GM18867 (cell line): Measurements from ENCODE around the gene JUN.
"Not testable (repeated sequence)": the region's sequence is repeated elsewhere in the genome, so short reads cannot be mapped to it uniquely, and the experiment has no call there.

Experiments
- ATAC-seq: cut with Tn5 transposase; IDR thresholded peaks from one replicate; pipeline ENCODE4 v1.9.1; 2021; ENCODE audit warnings: mild to moderate bottlenecking, moderate library complexity; ENCODE audit not compliant: unreplicated experiment

Gene JUN

DNA sequence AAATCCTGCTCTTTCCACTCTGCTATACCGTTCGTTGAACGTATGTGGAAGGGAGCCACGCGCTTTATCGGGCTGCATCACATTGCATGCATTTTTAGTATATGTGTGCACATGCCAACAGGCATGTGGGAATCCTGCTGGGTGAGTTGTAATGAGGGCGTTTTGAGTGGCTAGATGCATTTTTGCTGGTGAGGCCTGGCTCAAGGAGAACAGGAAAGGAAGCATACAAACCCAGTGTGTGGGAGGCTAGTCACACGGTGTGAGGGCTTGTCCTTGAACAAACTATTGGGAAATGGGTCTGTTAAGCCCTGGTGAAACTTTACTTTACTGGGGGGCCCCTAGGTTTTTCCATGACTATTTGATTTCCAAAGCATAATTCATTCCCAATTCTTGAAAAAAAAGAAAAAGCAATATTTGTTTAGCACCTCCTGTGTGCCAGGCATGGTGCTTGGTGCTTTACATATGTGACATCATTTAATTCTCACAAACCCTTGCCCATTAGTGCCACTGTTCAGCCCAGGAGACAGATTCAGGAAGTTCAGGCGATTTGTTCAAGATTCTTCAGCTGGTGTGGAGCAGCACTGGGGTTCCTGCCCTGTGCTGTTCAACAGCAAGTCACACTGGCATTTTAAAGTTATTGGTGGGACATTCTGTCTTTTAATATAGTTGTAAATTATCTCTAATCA lies 25.6 kb upstream of the JUN start:
- ATAC-seq: no peak

DNA sequence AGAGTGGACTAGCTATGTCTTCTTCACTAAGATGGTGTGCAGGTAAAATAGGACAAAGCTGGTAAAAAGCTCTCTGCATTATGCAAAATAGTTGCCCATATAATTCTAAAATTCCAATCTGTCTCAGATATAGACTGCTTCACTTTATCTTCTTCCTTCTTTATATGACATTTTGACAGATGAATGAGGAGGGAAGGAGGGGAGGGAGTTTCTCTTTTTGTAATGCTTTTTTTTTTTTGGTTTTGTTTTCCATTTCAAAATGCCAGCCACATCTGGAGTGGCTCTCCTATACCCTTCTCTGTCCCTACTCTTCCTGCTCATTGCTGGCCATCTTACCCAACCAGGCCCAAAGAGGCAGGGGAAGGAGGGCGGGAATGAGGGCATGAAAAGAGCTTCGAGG lies 24.2 kb upstream of the JUN start:
- no peak for ATAC-seq

DNA sequence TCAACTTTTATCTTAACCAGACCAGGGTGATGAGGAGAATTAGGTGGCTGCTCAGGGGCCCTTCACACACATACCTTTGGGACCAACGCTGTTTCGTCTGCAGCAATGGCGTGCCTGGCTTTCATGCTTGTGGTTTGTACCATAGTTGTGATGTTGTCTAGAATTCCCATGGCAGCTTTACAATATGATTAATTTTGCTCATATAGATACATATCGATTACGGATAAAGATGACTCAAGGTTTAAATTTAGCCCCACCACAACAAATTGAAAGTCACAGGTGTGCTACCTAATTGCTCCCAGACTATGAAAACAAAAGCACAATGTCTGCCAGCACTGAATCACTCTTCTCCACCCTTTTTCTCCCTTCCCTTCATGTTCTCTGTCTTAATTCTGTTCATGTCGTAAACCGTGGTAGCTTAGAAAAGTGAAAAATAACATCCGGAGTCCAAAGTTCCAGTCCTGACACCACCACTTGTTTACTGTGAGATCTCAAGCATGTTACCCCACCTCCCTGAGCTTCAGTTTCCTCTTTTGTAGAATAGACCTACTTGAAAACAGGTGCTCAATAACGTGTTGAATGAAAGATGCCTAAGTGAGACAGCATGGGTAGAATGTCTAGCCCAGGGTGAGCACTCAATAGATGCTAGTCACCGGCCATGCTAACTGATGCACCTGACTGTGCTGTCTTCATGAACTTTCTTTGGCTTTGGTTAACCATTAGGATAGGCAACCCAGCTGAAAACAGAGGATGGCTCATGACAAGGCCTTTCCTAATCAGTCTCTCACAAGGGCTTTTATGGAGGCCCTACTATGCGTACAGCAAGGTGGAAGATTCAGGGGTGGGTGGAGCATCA lies 22.1 kb upstream of the JUN start:
- ATAC-seq: peak; percentile 77

DNA sequence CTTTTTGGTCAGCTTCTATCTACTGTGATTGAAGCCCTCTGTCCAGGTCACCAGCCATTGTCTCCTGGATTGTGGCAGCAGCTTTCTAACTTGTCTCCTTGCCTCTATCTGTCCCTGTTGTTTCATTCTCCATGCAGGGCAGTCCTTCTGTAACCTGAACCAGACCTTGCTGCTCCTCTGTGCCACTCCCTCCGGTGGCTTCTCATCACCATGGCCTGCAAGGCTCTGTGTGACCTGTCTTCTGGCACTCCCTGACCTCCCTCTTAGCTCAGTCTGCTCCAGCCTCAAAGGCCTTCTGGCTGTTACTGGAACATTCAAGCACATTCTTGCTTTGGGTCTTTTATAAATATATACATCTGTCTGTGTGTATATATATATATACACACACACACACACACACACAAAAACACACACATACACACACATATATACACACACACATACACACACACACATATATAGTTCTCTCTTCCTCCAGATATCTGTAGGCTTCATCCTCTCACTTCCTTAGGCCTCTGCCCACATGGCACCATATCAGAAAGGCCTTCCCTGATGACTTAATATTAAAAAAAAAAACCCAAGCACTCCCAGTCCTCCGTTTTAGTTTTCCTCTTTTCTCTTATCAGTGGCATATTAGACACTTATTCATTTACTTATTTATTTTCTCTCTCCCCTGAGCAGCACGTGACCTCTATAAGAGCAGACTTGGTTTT lies 21.2 kb upstream of the JUN start:
- no peak for ATAC-seq

DNA sequence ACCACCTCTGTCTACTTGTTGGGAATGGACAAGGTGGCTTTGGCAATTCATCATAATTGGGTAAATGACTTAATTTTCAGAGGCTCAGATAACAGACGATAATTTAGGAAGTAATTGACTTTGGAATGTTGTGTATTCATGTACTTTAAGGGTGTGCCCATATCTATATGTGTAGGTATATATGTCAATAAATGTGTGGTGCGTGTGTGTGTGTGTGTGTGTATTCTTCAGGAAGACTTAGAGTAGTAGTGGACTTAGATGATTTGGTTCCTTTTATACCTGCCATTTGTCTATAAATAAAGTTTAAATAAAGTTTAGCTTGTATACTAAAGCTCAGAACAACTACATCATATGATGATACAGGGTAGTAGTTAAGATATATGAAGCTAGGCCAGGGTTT lies 20.0 kb upstream of the JUN start:
- no peak for ATAC-seq

DNA sequence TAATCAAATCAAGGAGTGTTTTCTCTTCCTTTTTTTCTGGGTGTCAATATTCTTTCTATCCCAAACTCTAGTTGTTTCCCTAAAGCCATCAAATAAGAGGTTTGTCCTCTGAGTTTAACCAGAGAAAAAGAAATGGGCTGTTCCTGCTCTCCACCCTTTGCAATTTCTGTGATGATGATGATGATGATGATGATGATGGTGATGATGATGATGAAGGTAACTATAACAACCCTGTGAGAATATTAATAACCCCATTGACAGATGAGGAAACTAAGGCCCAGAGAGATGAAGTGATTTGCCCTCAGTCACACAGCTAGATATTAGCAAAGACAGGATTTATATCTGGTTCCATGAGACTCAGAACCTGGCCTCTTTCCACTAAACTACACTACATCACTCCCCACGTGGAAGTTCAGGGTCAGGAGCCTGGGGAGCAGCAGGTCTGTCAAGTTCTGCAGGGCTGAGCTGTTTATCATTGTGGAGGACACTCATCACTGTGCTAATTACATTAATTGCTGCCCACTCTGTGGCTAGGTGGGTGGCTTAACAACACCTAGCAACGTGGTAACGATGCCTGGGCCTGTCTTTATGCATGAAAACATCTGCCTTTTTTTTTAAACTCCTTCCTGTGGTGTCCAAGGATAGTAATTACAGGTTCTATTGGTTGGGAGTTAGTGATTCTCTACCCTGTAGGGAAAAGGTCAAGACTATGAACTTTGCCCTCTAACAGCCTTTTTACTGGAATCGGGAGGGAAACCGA lies 19.0 kb upstream of the JUN start:
- no peak for ATAC-seq

DNA sequence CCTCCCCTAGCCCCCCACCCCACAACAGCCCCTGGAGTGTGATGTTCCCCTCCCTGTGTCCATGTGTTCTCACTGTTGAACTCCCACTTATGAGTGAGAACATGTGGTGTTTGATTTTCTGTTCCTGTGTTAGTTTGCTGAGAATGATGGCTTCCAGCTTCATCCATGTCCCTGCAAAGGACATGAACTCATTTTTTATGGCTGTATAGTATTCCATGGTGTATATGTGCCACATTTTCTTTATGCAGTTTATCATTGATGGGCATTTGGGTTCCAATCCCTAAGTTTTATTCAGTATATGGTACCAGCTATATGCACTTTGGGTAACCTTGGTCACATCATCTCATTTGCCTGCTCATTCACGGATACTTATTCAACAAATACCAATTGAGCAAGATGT lies 17.4 kb upstream of the JUN start:
- not testable (repeated sequence) for ATAC-seq

DNA sequence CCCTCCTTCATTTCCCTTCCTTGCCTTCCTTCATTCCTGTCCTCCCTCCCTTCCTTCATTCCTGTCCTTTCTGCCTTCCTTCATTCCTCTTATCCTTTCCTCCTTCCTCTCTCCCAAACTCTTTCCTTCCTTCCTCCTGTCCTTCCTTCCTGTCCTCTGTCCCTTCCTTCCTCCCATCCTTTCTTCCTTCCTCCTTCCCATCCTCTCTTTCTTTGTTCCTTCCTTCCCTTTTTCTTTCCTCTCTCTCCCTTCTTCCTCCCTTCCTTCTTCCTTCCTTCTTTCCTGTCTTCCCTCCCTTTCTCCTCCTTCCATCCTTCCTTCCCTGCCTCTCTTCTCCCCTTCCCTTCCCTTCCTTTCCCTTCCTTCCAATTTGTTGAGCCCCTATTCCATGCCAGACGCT lies 15.8 kb upstream of the JUN start:
- no peak for ATAC-seq

DNA sequence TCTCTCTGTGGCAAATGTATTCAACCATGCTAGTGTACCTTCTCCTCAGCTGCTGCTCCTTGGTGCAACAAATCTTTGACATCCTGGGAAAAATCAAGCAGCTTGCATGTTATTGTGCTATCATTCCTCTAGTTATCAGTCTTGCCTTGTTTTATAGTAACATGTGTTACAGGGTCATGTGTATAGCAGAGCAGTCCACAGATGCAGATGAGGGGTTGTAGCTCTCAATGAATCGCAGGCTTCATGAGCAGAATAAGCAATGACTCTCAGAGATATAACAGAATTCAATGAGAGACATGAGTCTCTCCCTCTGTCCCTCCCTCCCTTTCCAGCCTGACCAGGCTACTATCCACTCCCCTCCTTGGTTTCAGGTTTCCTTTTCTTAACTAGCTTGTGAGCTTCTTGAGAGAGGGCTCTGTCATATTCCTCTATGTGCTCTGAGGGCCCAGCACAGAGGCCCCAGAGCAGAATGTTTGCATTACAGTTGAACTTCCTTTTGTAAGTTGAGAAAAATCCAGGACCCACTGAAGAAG lies 15.1 kb upstream of the JUN start:
- no peak for ATAC-seq

DNA sequence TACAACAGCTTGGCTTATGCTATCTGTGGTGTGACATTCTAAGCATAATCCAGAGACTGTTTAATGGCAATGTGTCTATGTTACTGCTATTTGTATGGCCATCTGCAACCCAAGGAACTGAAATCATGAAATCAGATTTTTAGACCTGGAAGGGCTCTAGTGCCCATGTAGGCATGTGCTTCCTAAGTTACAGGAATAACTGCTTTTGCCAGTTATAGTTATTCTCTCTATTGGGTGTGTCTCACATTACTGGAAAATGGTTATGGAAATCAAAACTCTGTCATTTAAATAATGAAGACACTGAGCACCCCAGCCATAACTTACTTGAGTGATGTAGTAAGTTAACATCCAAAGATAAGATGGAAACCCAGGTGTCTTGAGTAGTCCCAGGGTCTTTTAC lies 12.6 kb upstream of the JUN start:
- no peak for ATAC-seq

DNA sequence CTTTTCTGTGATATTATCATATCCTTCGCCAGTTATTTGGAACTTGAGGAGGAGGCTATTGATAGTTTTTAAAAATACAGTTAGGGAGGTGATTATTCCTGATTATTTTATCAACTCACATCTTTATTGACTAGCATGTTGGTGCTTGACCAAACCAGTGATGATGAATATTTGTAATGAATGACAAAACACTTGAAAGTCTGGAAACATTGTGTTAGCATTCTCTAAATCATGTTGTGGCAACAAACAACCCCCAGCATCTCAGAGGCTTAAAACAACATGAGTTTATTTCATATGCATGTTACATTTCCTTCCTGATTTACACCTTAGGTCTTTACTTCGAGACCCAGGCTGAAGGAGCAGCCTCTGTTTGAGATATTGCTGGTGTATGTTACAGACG lies 10.7 kb upstream of the JUN start:
- no peak for ATAC-seq

DNA sequence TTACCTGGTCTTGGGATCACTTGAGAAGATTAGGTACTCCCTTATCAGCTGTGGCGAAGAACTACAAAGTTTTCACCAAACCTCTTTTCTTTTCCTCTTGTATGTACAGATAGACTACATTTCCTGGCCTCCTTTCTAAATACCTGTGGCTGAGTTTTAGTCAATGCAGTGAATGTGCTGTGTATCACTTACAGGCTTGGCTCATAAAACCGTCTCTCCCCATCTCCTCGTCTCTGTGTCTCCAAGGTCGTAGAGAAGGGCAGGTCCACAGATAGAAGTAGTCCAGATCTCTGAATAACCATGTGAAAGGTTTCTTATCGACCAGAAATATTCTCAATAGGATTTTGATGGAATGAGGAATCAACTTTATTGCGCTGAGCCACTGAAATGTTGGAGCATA lies 9.0 kb upstream of the JUN start:
- ATAC-seq: no peak

DNA sequence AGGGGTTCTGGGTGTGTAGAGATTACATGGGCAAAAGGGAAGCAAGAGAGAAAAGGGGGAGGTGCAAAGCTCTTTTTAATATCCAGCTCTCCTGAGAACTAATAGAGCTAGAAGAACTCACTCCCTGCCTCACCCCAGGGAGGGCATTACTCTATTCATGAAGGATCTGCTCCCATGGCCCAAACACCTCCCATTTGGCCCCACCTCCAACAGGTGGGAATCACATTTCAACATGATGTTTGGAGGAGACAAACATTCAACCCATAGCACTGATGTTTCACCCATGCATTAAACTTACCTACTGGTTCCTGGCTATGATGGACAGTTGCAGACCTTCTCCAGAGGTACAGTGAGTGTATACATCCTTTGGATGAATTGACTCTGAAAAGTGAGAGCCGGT lies 7.3 kb upstream of the JUN start:
- no peak for ATAC-seq

DNA sequence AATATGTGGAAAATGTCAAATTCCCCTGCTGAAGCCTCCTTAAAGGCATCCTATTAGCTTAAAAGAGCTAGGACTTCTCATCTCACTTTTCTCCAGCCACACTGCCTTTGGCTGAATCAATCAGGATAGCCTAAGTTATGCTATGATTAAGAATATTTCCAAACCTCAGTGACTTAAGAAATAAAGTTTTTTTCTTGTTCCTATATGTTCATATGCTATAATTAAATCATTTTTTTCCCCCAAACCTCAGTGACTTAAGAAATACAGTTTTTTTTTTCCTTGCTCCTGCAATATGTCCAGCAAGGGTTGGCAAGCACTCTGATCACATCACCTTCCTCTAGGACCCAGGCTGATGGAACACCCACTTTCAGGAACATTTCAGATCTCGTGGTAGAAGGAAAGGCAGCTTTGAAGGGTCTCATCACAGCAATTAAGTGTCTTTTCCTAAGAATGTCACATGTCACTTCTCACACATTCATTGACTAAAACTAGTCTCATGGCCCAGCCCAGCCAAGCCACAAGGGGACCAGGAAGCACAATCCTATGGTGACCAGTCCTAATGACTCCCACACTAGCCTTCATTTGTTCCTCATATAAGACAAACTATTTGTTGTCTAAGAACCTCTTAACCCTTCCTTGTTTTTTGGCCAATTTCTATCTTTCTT lies 6.3 kb upstream of the JUN start:
- no peak for ATAC-seq

DNA sequence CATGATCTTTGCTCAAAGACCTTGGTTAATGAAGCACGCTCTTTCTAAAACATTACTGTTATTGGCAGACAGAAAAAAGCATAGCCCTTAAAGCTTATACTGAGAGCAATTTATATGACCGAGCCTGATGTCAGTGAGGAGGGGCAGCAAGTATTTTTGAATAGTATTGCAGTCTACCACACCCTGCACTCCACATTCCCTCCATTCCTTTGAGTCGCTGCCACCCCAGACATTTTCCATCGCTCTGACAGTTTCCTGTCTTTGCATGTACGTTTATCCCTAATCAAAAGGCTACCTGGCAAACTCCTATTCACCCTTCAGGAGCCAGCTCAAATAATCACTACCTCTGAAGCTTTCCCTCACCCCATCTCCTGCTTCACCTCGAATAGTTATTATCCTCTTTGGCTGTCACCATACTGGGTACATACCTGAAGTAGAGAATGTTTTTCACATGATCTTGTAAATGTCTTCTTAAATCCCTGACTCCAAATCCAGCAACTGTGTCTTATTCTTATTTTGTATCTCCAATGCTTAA lies 5.5 kb upstream of the JUN start:
- ATAC-seq: no peak

DNA sequence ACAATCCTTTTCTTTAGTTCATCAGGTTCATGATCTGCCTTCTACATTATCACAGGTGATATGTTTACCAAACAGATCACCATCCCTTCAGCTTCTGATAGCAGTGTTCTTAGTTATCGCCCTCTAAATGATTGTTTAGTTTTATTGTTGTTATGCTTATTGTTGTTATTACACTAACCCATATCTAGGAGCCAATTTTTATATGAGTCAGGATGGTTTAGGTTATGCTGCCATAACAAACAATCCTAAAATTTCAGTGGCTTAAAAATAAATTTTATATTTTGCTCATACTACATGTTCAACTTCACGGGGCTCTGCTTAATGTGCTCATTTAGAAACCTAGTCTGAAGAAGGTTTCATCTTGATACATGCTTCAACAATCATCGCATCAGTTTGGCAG lies 4.4 kb upstream of the JUN start:
- ATAC-seq: no peak

DNA sequence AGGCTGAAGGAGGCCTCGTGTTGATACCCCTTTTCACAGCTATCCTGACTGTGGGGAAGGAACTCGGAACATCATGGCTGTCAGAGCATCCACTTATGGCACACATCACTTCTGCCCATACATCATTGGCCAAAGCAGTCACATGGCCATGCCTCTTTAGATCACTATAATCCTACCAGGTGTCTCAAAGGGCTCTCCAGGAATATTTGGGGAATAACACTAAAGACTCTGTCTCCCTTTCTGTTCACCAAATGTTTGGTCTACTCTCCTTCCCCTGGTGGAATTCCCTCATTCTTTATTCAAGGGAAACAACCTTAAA lies 3.0 kb upstream of the JUN start:
- no peak for ATAC-seq

DNA sequence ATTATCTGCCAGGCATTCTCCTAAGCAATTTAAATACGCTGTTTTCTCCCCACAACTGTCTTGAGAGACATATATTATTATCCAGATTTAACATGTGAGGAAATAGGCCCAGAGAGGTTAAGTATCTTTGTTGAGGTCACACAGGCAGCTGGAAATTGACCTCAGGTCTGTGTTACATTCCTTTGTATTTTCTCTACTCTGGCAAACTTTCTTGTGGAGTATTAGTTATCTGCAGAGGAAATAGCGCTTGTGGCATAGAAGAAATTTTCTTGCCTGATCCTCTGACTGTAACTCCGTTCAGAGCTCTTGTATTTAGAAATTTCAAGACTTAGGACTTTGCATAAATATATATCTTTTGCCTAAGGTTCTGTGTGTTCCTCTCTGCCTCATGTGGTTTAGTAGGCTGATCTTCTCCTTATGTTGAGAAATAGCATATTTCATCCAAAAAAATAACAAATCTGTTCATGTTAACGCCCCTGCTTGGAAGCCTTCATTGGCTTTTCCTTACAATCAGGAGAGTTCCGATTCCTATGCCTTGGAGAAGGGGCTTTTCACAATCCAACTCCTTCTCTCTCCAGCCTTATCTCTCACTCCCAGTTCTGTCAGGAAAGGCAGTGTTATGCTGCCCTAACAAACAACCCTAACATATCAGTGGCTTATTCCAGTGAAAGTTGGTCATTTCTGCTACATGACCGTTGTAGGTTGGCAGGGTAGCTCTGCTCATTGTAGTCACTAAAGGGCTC lies 2.5 kb upstream of the JUN start:
- no peak for ATAC-seq

DNA sequence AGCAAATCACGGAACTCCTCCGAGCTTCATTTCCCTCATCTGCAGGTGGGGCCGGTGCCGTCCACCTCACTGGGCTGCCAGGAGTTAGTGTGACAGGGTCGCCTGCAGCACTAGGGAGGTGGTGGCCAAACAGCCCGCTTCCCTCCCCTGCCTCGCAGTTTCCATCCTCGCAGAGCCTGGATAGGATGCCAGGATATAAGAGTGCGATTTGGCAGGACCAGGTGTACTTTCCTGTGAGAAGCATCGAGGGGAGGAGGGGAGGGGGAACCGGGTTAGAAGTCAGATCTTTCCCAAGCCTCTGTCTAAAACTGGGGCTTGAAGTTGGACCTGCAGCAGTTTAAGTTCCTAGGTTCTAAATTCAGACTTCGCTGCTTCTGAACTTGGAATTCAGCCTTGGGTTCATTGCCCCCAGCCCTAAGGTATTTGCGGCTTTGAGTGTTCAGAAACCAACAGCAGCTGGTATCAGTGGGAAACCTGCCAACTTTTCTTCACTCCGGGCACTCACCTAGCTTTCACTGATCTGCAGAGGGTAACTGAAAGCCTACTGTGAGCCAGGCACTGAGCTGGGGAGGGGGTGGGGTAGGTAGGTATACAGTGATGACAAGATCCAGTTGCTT lies 1.7 kb upstream of the JUN start:
- ATAC-seq: no peak
